CD4-positive, alpha-beta T cell (primary cell): Measurements from ENCODE around the gene PSME1. TPM values are rescaled to one million over a fixed set of nuclear protein-coding genes. Genes with fewer than 3 reads are reported as not detected.

Experiments used
- ATAC-seq: fragments of 200-7000 bp; cut with Tn5 transposase; one replicate; pipeline ENCODE4 v1.10.0; 2022; ENCODE audit warnings: mild to moderate bottlenecking; ENCODE audit not compliant: poor library complexity
- CTCF ChIA-PET: fragments of 350-600 bp; sonication (Branson Sonifier 250); formaldehyde crosslinking; loops from one replicate; lab custom pipeline; 2021; ENCODE audit warnings: antibody characterized with exemption, inconsistent platforms; lab: Charles Lee
- POLR2A ChIA-PET: fragments of 350-600 bp; sonication (Branson Sonifier 250); formaldehyde crosslinking; loops from one replicate; lab custom pipeline; 2021; ENCODE audit warnings: antibody characterized with exemption, inconsistent platforms; lab: Charles Lee
- DNase-seq, 14 experiments: peaks; one replicate each; pipeline ENCODE4 v3.0.0-alpha.2; 2013 to 2020; ENCODE audit warnings: mixed read lengths in 2 of 14
- H3K27ac ChIP-seq, 2 donors: one replicate each; pipeline versions ENCODE4 v1.5.1 to v1.7.0; 2013; ENCODE audit warnings: low read length in 2 of 2, low read depth in 1 of 2, mild to moderate bottlenecking in 1 of 2
- H3K27me3 ChIP-seq, 2 experiments: 1 replicate in 1 of 2; 2 replicates in 1 of 2; pipeline versions ENCODE4 v1.6.1 to v1.7.0; 2013; ENCODE audit warnings: low read length in 2 of 2, control low read depth in 1 of 2, mild to moderate bottlenecking in 1 of 2, moderate library complexity in 1 of 2; ENCODE audit not compliant: insufficient read depth in 2 of 2, control insufficient read depth in 1 of 2
- H3K36me3 ChIP-seq: one replicate; pipeline ENCODE4 v1.6.1; 2013; ENCODE audit warnings: low read length, control low read depth; ENCODE audit not compliant: insufficient read depth
- H3K4me1 ChIP-seq: one replicate; pipeline ENCODE4 v1.6.1; 2013; ENCODE audit warnings: low read length, control low read depth; ENCODE audit not compliant: insufficient read depth
- H3K4me3 ChIP-seq: one replicate; pipeline ENCODE4 v1.5.1; 2013; ENCODE audit warnings: mild to moderate bottlenecking, low read length, moderate library complexity
- H3K9me3 ChIP-seq, 2 experiments: 1 replicate in 1 of 2; 2 replicates in 1 of 2; pipeline versions ENCODE4 v1.6.1 to v1.7.0; 2013; ENCODE audit warnings: low read length in 2 of 2, mild to moderate bottlenecking in 2 of 2, control low read depth in 1 of 2, moderate library complexity in 1 of 2; ENCODE audit not compliant: control insufficient read depth in 1 of 2, insufficient read depth in 1 of 2
- H3K27ac Mint-ChIP-seq: one replicate; pipeline ENCODE4 v1.8.0; 2020; ENCODE audit warnings: mixed read lengths
- H3K27me3 Mint-ChIP-seq: one replicate; pipeline ENCODE4 v1.8.0; 2021; ENCODE audit warnings: mixed read lengths
- H3K36me3 Mint-ChIP-seq: one replicate; pipeline ENCODE4 v1.8.0; 2021; ENCODE audit warnings: low read depth, mixed read lengths
- H3K4me1 Mint-ChIP-seq: one replicate; pipeline ENCODE4 v1.8.0; 2021; ENCODE audit warnings: low read depth, mixed read lengths
- H3K4me3 Mint-ChIP-seq: one replicate; pipeline ENCODE4 v1.8.0; 2020; ENCODE audit warnings: mild to moderate bottlenecking, mixed read lengths
- H3K9me3 Mint-ChIP-seq: one replicate; pipeline ENCODE4 v1.8.0; 2020; ENCODE audit warnings: mixed read lengths
- intact Hi-C, 2 experiments: fragments of 100-400 bp; cut with DNase I in 1 of 2; cut with micrococcal nuclease in 1 of 2; formaldehyde crosslinking; loops; one replicate each; pipeline versions ENCODE4 v1.15.1 to v1.9.0; 2023 to 2025; cut with DNase I, micrococcal nuclease
- total RNA-seq, 174 experiments: library from RNA in 2 of 174; stranded (reverse) in 2 of 174; gene quantifications; one replicate each; pipeline ENCODE4 v1.2.3 and lab custom pipeline; 2021 to 2026
- TF ChIP-seq, protein P1 (sequence below): fragments of 200-600 bp; IDR thresholded peaks from one replicate; pipeline ENCODE4 v1.8.0; 2022; ENCODE audit warnings: antibody characterized with exemption, mild to moderate bottlenecking

Gene PSME1
- total RNA-seq, 2 experiments from 2014 or later: 166 to 171 TPM

- POLR2A ChIA-PET: interaction anchor here (0.9 to 2.3 kb wide), 3 partner anchors 15 to 62 kb away, joined by 3 to 11 read pairs (median 4); partner anchors contain the start of genes DCAF11, IRF9, NRL and PSME1
- Mint-ChIP-seq H3K4me3 (no peak overlapping the region), H3K9me3 (no peaks in the 10 kb centered on the region), H3K27ac (no peak overlapping the region), H3K4me1 (peaks cover 20% of the 10 kb centered on the region), H3K27me3 (no peaks in the 10 kb centered on the region), H3K36me3 (peaks cover 70% of the 10 kb centered on the region)
- Histone ChIP-seq H3K27ac (no peak overlapping the region), H3K36me3 (peaks cover 64% of the 10 kb centered on the region), H3K27me3 (no peaks in the 10 kb centered on the region), H3K9me3 (no peaks in the 10 kb centered on the region), H3K4me1 (peaks cover 13% of the 10 kb centered on the region), H3K4me3 (no peak overlapping the region)
- CTCF ChIA-PET: interaction anchor here (2.0 kb wide), 1 partner anchor 16 kb away, joined by 9 read pairs; the partner anchor contains the start of gene IRF9
- TF ChIP-seq, protein P1, sequence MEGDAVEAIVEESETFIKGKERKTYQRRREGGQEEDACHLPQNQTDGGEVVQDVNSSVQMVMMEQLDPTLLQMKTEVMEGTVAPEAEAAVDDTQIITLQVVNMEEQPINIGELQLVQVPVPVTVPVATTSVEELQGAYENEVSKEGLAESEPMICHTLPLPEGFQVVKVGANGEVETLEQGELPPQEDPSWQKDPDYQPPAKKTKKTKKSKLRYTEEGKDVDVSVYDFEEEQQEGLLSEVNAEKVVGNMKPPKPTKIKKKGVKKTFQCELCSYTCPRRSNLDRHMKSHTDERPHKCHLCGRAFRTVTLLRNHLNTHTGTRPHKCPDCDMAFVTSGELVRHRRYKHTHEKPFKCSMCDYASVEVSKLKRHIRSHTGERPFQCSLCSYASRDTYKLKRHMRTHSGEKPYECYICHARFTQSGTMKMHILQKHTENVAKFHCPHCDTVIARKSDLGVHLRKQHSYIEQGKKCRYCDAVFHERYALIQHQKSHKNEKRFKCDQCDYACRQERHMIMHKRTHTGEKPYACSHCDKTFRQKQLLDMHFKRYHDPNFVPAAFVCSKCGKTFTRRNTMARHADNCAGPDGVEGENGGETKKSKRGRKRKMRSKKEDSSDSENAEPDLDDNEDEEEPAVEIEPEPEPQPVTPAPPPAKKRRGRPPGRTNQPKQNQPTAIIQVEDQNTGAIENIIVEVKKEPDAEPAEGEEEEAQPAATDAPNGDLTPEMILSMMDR: no peak
- DNase-seq (no peak), ATAC-seq (no peak)
- intact Hi-C loops: no loop called here
Measured at GRCh38 chr14:24176599-24176998, 40.6 kb downstream of the PSME1 start.

DNA sequence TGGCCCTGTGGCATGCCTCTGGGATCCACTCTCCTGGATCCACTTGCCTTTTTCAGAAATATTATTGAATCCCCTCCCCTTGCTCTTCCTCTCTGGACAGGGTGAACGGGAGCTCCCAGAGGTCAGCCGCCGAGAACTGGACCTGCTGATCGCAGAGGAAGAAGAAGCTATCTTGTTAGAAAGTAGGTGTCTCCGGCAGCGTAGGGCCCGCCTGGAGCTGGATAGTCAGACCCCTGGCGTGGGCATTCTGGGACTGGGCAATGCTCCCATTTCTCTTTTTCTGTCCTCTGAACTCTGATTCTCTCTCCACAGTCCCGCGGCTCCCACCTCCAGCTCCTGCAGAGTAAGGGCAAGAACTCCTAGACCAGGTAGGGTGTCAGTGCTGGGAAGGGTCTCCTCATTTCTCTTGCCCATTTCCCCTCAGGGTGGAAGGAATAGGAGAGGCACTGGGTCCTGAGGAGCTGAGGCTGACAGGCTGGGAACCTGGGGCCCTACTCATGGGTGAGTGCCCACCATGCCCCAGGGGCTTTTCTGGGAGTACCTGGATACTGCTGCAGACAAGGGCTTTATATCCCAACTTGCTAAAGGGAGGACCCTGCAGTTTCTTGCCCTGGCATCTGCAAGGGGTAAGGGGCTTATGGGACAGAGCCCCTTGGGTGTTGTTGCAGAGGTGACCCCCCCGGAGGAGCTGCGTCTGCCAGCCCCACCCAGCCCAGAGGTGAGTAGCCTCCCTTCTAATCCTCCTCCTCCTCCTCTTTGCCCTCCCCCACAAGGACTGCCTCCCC, 41.2 kb downstream of the PSME1 start:
- TF ChIP-seq, protein P1: no peak
- Mint-ChIP-seq H3K27me3 (no peaks in the 10 kb centered on the region), H3K36me3 (peaks cover 72% of the 10 kb centered on the region), H3K4me3 (no peak overlapping the region), H3K4me1 (peaks cover 17% of the 10 kb centered on the region), H3K9me3 (no peaks in the 10 kb centered on the region), H3K27ac (no peak overlapping the region)
- ChIA-PET CTCF (no interaction called here), POLR2A (interaction anchor here (0.9 to 2.3 kb wide), 4 partner anchors 10 to 63 kb away, joined by 3 to 11 read pairs (median 4); partner anchors contain the start of genes DCAF11, IRF9, NRL and PSME1)
- H3K36me3 ChIP-seq: peaks cover 70% of the 10 kb centered on the region
- H3K4me3 ChIP-seq: no peak overlapping the region
- H3K27me3 ChIP-seq: no peaks in the 10 kb centered on the region
- no peaks in the 10 kb centered on the region for H3K9me3 ChIP-seq
- ATAC-seq (no peak), DNase-seq (no peak)
- H3K4me1 ChIP-seq: peaks cover 8% of the 10 kb centered on the region
- intact Hi-C loops: no loop called here
- H3K27ac ChIP-seq: no peak overlapping the region

DNA sequence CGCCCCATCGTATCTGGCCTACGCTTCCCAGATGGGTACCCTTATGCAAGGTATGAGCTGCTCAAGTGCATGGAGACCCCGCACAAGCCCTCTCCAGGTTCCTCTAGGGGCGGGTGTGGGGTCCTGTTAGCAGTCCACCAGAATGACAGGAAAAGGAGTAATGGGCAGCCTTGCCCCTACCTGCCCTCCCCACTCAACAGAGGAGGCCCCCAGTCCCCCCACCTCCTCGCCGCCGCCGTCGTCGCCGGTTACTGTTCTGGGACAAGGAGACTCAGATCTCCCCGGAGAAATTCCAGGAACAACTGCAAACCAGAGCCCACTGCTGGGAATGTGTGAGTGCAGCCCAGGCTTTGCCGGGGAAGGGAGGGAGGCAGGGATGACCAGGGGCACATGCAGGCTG, 41.9 kb downstream of the PSME1 start:
- Histone ChIP-seq H3K9me3 (no peaks in the 10 kb centered on the region), H3K27ac (no peak overlapping the region), H3K36me3 (peaks cover 73% of the 10 kb centered on the region), H3K27me3 (no peaks in the 10 kb centered on the region), H3K4me3 (no peak overlapping the region), H3K4me1 (peaks cover 3% of the 10 kb centered on the region)
- Mint-ChIP-seq H3K36me3 (peaks cover 77% of the 10 kb centered on the region), H3K27me3 (no peaks in the 10 kb centered on the region), H3K4me3 (no peak overlapping the region), H3K27ac (no peak overlapping the region), H3K9me3 (no peaks in the 10 kb centered on the region), H3K4me1 (peaks cover 14% of the 10 kb centered on the region)
- DNase-seq: no peak
- ChIA-PET CTCF (no interaction called here), POLR2A (no interaction called here)
- intact Hi-C loops: no loop called here
- ATAC-seq: no peak
- TF ChIP-seq, protein P1: no peak
